H9 (cell line): ENCODE data around the gene AGR3. TPM values are rescaled to one million over a fixed set of nuclear protein-coding genes. Genes with fewer than 3 reads are reported as not detected.

Experiments
- DNase-seq: peaks from one replicate; pipeline ENCODE4 v3.0.0-alpha.2; 2017
- H2AFZ ChIP-seq: one replicate; pipeline ENCODE4 v1.6.1; 2013; ENCODE audit warnings: mild to moderate bottlenecking, low read length, control low read depth, moderate library complexity
- H2AK5ac ChIP-seq: 2 replicates; pipeline ENCODE4 v1.6.1; 2013; ENCODE audit warnings: low read length, control low read depth, mixed read lengths; ENCODE audit not compliant: insufficient read length
- H2BK120ac ChIP-seq: one replicate; pipeline ENCODE4 v1.6.1; 2013; ENCODE audit warnings: low read depth, mild to moderate bottlenecking, low read length, control low read depth, inconsistent platforms; ENCODE audit not compliant: poor library complexity, severe bottlenecking
- H2BK12ac ChIP-seq: 2 replicates; pipeline ENCODE4 v1.6.1; 2013; ENCODE audit warnings: low read length, control low read depth, mixed read lengths, low read depth; ENCODE audit not compliant: insufficient read length
- H2BK15ac ChIP-seq: 2 replicates; pipeline ENCODE4 v1.6.1; 2013; ENCODE audit warnings: low read depth, low read length, control low read depth
- H2BK20ac ChIP-seq: one replicate; pipeline ENCODE4 v1.6.1; 2013; ENCODE audit warnings: low read depth, mild to moderate bottlenecking, low read length, control low read depth, inconsistent platforms; ENCODE audit not compliant: poor library complexity, severe bottlenecking
- H2BK5ac ChIP-seq: 2 replicates; pipeline ENCODE4 v1.6.1; 2013; ENCODE audit warnings: low read length, control low read depth, mixed read lengths; ENCODE audit not compliant: insufficient read length
- H3K14ac ChIP-seq: 2 replicates; pipeline ENCODE4 v1.6.1; 2013; ENCODE audit warnings: low read length, control low read depth; ENCODE audit not compliant: insufficient read depth
- H3K18ac ChIP-seq: 2 replicates; pipeline ENCODE4 v1.6.1; 2013; ENCODE audit warnings: low read depth, mild to moderate bottlenecking, mixed read lengths, low read length, control low read depth; ENCODE audit not compliant: insufficient read length
- H3K23ac ChIP-seq: 2 replicates; pipeline ENCODE4 v1.6.1; 2013; ENCODE audit warnings: low read length, control low read depth, mixed read lengths, low read depth; ENCODE audit not compliant: insufficient read length
- H3K23me2 ChIP-seq: 2 replicates; pipeline ENCODE4 v1.6.1; 2013; ENCODE audit warnings: low read depth, mild to moderate bottlenecking, mixed read lengths, low read length, control low read depth; ENCODE audit not compliant: insufficient read length, poor library complexity, severe bottlenecking
- H3K27ac ChIP-seq: 2 replicates; pipeline ENCODE4 v1.5.1; 2013; ENCODE audit warnings: low read length, control low read depth, mixed read lengths, low read depth; ENCODE audit not compliant: insufficient read length
- H3K27me3 ChIP-seq: 2 replicates; pipeline ENCODE4 v1.6.1; 2013; ENCODE audit warnings: low read length, control low read depth, inconsistent platforms; ENCODE audit not compliant: insufficient read depth
- H3K4ac ChIP-seq: 2 replicates; pipeline ENCODE4 v1.6.1; 2013; ENCODE audit warnings: low read depth, mild to moderate bottlenecking, control low read depth, inconsistent platforms, low read length, moderate library complexity
- H3K4me1 ChIP-seq: 2 replicates; pipeline ENCODE4 v1.6.1; 2013; ENCODE audit warnings: low read length, control low read depth, inconsistent platforms; ENCODE audit not compliant: insufficient read depth
- H3K4me2 ChIP-seq: 2 replicates; pipeline ENCODE4 v1.6.1; 2013; ENCODE audit warnings: low read length, control low read depth, mixed read lengths; ENCODE audit not compliant: insufficient read length, insufficient read depth
- H3K56ac ChIP-seq: 2 replicates; pipeline ENCODE4 v1.6.1; 2013; ENCODE audit warnings: low read depth, mild to moderate bottlenecking, mixed read lengths, low read length, control low read depth; ENCODE audit not compliant: insufficient read length
- H3K79me1 ChIP-seq: 2 replicates; pipeline ENCODE4 v1.6.1; 2013; ENCODE audit warnings: low read depth, mild to moderate bottlenecking, moderate library complexity, low read length, control low read depth, inconsistent platforms; ENCODE audit not compliant: insufficient read depth, poor library complexity, severe bottlenecking
- H3K79me2 ChIP-seq: 2 replicates; pipeline ENCODE4 v1.6.1; 2013; ENCODE audit warnings: low read length, control low read depth, inconsistent platforms; ENCODE audit not compliant: insufficient read depth
- H3K9ac ChIP-seq: 2 replicates; pipeline ENCODE4 v1.6.1; 2013; ENCODE audit warnings: low read length, control low read depth, mixed read lengths; ENCODE audit not compliant: insufficient read length; ENCODE audit errors: extremely low read depth
- H3K9me3 ChIP-seq: one replicate; pipeline ENCODE4 v1.6.1; 2013; ENCODE audit warnings: low read depth, low read length, inconsistent platforms; ENCODE audit not compliant: control insufficient read depth
- H3T11ph ChIP-seq: one replicate; pipeline ENCODE4 v1.6.1; 2013; ENCODE audit warnings: mild to moderate bottlenecking, low read length, control low read depth, inconsistent platforms
- H4K20me1 ChIP-seq: one replicate; pipeline ENCODE4 v1.6.1; 2013; ENCODE audit not compliant: control insufficient read depth, insufficient read length, insufficient read depth
- H4K5ac ChIP-seq: 2 replicates; pipeline ENCODE4 v1.6.1; 2013; ENCODE audit warnings: low read depth, mild to moderate bottlenecking, mixed read lengths, low read length, control low read depth; ENCODE audit not compliant: insufficient read length
- H4K8ac ChIP-seq: replicated peaks from 2 replicates; pipeline ENCODE4 v1.6.1; 2013; ENCODE audit warnings: low read length, control low read depth, mixed read lengths, low read depth; ENCODE audit not compliant: insufficient read length
- H4K91ac ChIP-seq: 2 replicates; pipeline ENCODE4 v1.6.1; 2013; ENCODE audit warnings: low read depth, mild to moderate bottlenecking, moderate library complexity, mixed read lengths, low read length, control low read depth; ENCODE audit not compliant: insufficient read length
- H3K27ac Mint-ChIP-seq, 3 experiments: 2 replicates in 2 of 3; 3 replicates in 1 of 3; pipeline ENCODE4 v1.8.0; 2020 to 2021; ENCODE audit warnings: mixed read lengths in 3 of 3, mild to moderate bottlenecking in 1 of 3, moderate library complexity in 1 of 3
- H3K27me3 Mint-ChIP-seq: 2 replicates; pipeline ENCODE4 v1.8.0; 2021; ENCODE audit warnings: low read depth, mild to moderate bottlenecking, moderate library complexity, mixed read lengths
- H3K36me3 Mint-ChIP-seq, 3 experiments: 2 replicates in 2 of 3; 3 replicates in 1 of 3; pipeline ENCODE4 v1.8.0; 2020 to 2021; ENCODE audit warnings: low read depth in 3 of 3, mixed read lengths in 3 of 3; ENCODE audit not compliant: insufficient read depth in 1 of 3
- H3K4me1 Mint-ChIP-seq, 2 experiments: 2 replicates each; pipeline ENCODE4 v1.8.0; 2020; ENCODE audit warnings: mixed read lengths in 2 of 2
- H3K4me3 Mint-ChIP-seq, 2 experiments: 2 replicates in 1 of 2; 3 replicates in 1 of 2; pipeline ENCODE4 v1.8.0; 2020 to 2021; ENCODE audit warnings: mild to moderate bottlenecking in 2 of 2, mixed read lengths in 2 of 2, moderate library complexity in 1 of 2
- H3K9me3 Mint-ChIP-seq, 2 experiments: 2 replicates in 1 of 2; 3 replicates in 1 of 2; pipeline ENCODE4 v1.8.0; 2020; ENCODE audit warnings: mild to moderate bottlenecking in 2 of 2, mixed read lengths in 2 of 2, moderate library complexity in 1 of 2
- WGBS: extraction: QIAGEN DNeasy Blood & Tissue Kit; methylation state at CpG from one replicate; pipeline ENCODE4 v1.1.7; 2013; ENCODE audit warnings: missing lambda C conversion rate, low lambda C conversion rate, mixed read lengths; ENCODE audit not compliant: insufficient read length; ENCODE audit errors: extremely low coverage; 5-methylcytosine and 5-hydroxymethylcytosine counted together
- total RNA-seq: library from RNA; stranded (reverse); gene quantifications from 2 replicates; pipeline ENCODE4 v1.2.1, GENCODE V29; 2021
- TF ChIP-seq, protein P1 (sequence below): fragments of 200-600 bp; sonication (generic); conservative IDR thresholded peaks from 3 replicates; pipeline ENCODE4 v1.8.0; 2021; ENCODE audit warnings: antibody characterized with exemption, mild to moderate bottlenecking

The AGR3 gene
- total RNA-seq, 1 experiment from 2014 or later, result not detected

- Histone ChIP-seq H2BK15ac (no peak overlapping the region), H2BK120ac (no peak overlapping the region), H4K8ac (no peak overlapping the region), H3K27me3 (no peaks in the 10 kb centered on the region), H3K4me1 (no peaks in the 10 kb centered on the region), H3K56ac (no peak overlapping the region), H2AK5ac (no peak overlapping the region), H3K27ac (no peak overlapping the region), H2BK20ac (no peak overlapping the region), H3T11ph (no peak overlapping the region), H3K79me2 (no peaks in the 10 kb centered on the region), H3K23me2 (no peaks in the 10 kb centered on the region), H4K91ac (no peak overlapping the region), H2BK5ac (no peak overlapping the region), H3K18ac (no peak overlapping the region), H3K4ac (no peak overlapping the region), H3K9me3 (no peaks in the 10 kb centered on the region), H4K5ac (no peak overlapping the region), H3K23ac (no peak overlapping the region), H2AFZ (no peak overlapping the region), H4K20me1 (no peaks in the 10 kb centered on the region), H2BK12ac (no peak overlapping the region), H3K9ac (no peak overlapping the region), H3K79me1 (no peaks in the 10 kb centered on the region), H3K14ac (no peak overlapping the region), H3K4me2 (no peak overlapping the region)
- H3K4me3 Mint-ChIP-seq, result no peak overlapping the region
- TF ChIP-seq, protein P1, sequence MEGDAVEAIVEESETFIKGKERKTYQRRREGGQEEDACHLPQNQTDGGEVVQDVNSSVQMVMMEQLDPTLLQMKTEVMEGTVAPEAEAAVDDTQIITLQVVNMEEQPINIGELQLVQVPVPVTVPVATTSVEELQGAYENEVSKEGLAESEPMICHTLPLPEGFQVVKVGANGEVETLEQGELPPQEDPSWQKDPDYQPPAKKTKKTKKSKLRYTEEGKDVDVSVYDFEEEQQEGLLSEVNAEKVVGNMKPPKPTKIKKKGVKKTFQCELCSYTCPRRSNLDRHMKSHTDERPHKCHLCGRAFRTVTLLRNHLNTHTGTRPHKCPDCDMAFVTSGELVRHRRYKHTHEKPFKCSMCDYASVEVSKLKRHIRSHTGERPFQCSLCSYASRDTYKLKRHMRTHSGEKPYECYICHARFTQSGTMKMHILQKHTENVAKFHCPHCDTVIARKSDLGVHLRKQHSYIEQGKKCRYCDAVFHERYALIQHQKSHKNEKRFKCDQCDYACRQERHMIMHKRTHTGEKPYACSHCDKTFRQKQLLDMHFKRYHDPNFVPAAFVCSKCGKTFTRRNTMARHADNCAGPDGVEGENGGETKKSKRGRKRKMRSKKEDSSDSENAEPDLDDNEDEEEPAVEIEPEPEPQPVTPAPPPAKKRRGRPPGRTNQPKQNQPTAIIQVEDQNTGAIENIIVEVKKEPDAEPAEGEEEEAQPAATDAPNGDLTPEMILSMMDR, result peak; percentile 65
- WGBS, result no CpG with 5 or more reads among the region's 2 CpGs
- H3K9me3 Mint-ChIP-seq, result no peaks in the 10 kb centered on the region; a peak in 1 of 5 replicates
- H3K27me3 Mint-ChIP-seq, result no peaks in the 10 kb centered on the region
- H3K27ac Mint-ChIP-seq, result no peak overlapping the region
- H3K4me1 Mint-ChIP-seq, result peaks cover 3 to 5% of the 10 kb centered on the region in 2 experiments; a peak in 3 of 4 replicates
- no peak for DNase-seq
- no peaks in the 10 kb centered on the region; a peak in 1 of 7 replicates for H3K36me3 Mint-ChIP-seq
These were observed 44.5 kb upstream of the AGR3 start for GRCh38 chr7:16926283-16926682.
